ENCODE results near the gene KRTAP10-8. TPM values are rescaled to one million over a fixed set of nuclear protein-coding genes. Genes with fewer than 3 reads are reported as not detected.
"Not testable (repeated sequence)": the region's sequence is repeated elsewhere in the genome, so short reads cannot be mapped to it uniquely, and the experiment has no call there.

Gene KRTAP10-8
- total RNA-seq, 4 donors from 2014 or later = 4.6 TPM; not detected in 3

- DNase-seq (ENCODE audit: low spot score in 2 of 2) = peak in 1 of 2 donors; percentile 28
- H3K4me3 ChIP-seq (ENCODE audit: low read depth, poor library complexity, severe bottlenecking) = no peak overlapping the region
- intact Hi-C loops (cut with DNase I; ENCODE audit: low total_unique reads) = no loop called here
- TF ChIP-seq, protein P1, sequence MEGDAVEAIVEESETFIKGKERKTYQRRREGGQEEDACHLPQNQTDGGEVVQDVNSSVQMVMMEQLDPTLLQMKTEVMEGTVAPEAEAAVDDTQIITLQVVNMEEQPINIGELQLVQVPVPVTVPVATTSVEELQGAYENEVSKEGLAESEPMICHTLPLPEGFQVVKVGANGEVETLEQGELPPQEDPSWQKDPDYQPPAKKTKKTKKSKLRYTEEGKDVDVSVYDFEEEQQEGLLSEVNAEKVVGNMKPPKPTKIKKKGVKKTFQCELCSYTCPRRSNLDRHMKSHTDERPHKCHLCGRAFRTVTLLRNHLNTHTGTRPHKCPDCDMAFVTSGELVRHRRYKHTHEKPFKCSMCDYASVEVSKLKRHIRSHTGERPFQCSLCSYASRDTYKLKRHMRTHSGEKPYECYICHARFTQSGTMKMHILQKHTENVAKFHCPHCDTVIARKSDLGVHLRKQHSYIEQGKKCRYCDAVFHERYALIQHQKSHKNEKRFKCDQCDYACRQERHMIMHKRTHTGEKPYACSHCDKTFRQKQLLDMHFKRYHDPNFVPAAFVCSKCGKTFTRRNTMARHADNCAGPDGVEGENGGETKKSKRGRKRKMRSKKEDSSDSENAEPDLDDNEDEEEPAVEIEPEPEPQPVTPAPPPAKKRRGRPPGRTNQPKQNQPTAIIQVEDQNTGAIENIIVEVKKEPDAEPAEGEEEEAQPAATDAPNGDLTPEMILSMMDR (IDR thresholded peaks at IDR 0.05) = no peak
- TF ChIP-seq POLR2A (IDR thresholded peaks at IDR 0.05) = no peak
- WGBS, 2 donors = 82 to 84% methylated on average over 11 of the region's 11 CpGs
These were observed 13.8 kb upstream of the KRTAP10-8 start for GRCh38 chr21:44598061-44598460.

DNA sequence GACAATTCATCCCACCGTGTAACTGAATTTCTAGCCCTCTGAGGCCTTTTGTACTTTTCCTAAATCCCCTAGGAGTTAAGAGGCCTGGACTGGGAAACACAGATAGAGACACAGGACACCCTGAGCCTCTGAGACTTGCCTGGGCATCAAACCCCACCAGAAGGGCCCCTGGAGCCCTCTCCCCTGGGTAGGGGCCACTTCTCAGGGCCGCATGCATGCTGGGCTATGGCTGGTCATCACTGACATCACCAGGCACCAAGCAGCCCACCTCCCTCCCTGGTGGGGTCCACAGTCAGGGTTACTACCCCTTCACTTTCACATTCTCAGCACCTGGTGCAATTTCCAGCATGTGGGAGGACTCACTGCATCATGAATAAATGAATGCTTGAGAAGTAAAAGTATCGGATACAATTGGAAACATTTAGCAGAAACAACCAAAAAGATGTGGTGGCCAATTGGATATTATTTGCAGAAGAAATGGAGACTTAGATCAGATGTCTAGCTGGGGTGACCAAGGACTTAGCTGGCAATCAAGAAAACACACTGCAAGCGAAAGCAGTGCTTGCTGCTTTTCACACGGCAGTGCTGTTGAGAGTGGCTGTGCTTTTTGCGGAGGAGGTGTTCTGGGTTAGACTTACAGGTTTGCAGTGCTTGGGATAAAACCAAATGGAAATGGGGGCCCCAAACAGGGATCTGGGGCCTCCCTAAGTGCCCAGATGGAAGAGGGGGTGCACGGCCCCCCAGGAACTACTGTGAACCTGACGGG lies 12.4 kb upstream of the KRTAP10-8 start:
- 86 to 89% methylated on average over 8 of the region's 8 CpGs for WGBS, 2 donors
- intact Hi-C loops (cut with DNase I; ENCODE audit: low total_unique reads) = no loop called here
- peak in 1 of 2 donors; percentile 59 for DNase-seq (ENCODE audit: low spot score in 2 of 2)
- H3K4me3 ChIP-seq (ENCODE audit: low read depth, poor library complexity, severe bottlenecking) = no peak overlapping the region
- no peak for TF ChIP-seq POLR2A (IDR thresholded peaks at IDR 0.05)
- TF ChIP-seq, protein P1 (IDR thresholded peaks at IDR 0.05) = no peak

- WGBS, 2 donors = 67 to 83% methylated on average over 15 to 18 of the region's 23 CpGs
- H3K4me3 ChIP-seq (ENCODE audit: low read depth, poor library complexity, severe bottlenecking); intact Hi-C loops (cut with DNase I; ENCODE audit: low total_unique reads); DNase-seq (ENCODE audit: low spot score in 2 of 2): not testable (repeated sequence)
These were observed 11.5 kb upstream of the KRTAP10-8 start, which contains the start of gene KRTAP10-7 for GRCh38 chr21:44600118-44600978. Gene KRTAP10-7 (plus strand): TSS chr21:44600597. CDS start chr21:44600622, 25 bp downstream.

DNA sequence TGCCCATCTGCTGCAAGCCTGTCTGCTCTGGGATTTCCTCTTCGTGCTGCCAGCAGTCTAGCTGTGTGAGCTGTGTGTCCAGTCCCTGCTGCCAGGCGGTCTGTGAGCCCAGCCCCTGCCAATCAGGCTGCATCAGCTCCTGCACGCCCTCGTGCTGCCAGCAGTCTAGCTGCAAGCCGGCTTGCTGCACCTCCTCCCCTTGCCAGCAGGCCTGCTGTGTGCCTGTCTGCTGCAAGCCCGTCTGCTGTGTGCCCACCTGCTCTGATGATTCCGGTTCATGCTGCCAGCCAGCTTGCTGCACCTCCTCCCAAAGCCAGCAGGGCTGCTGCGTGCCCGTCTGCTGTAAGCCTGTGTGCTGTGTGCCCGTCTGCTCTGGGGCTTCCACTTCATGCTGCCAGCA lies 10.8 kb upstream of the KRTAP10-8 start:
- intact Hi-C loops (cut with DNase I; ENCODE audit: low total_unique reads); H3K4me3 ChIP-seq (ENCODE audit: low read depth, poor library complexity, severe bottlenecking); DNase-seq (ENCODE audit: low spot score in 2 of 2): not testable (repeated sequence)
- 57 to 67% methylated on average over 5 to 10 of the region's 10 CpGs for WGBS, 2 donors

DNA sequence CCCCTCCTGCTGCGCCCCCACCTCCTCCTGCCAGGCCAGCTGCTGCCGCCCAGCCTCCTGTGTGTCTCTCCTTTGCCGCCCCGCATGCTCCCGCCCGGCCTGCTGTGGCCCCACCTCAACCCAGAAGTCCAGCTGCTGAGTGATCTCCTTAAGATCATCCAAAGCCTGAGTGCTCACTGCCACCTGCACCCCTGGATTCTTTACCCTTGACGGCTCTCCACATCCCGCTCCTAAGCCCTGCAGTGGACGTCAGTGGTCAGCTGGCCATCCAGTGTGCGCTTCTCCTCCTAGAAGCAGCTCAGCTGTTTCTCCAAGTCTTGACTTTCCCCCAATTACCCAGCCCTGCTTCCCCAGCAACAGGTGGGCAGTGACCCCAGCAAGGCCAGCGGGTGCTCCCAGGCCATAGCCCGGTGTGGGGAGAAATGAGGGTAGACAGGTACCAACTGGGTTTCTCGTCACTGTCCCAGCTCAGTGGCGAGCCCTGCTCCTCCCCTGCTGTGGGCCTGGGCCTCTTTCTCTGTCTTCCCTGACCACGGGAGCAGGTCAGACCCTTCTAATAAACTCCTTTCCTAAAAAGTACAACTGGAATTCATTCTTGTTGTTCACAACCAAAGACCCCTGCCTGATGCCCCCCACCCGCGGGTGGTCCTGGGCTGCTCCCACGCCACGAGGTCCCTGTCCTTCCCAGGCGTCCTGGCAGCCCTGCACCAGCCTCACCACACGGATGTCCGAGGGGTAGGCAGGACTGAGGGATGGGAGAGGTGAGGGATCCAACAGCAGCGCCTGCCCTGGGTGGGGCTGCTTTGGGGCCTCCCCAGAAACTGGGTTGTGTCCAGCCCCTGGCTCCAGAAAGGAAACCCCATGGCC lies 10.1 kb upstream of the KRTAP10-8 start:
- WGBS, 2 donors = 74 to 82% methylated on average over 22 to 23 of the region's 23 CpGs
- H3K4me3 ChIP-seq (ENCODE audit: low read depth, poor library complexity, severe bottlenecking) = no peak overlapping the region
- intact Hi-C loops (cut with DNase I; ENCODE audit: low total_unique reads) = no loop called here
- peak in 1 of 2 donors; percentile 68 for DNase-seq (ENCODE audit: low spot score in 2 of 2)
- TF ChIP-seq, protein P1 (IDR thresholded peaks at IDR 0.05) = no peak
- TF ChIP-seq POLR2A (IDR thresholded peaks at IDR 0.05) = no peak

DNA sequence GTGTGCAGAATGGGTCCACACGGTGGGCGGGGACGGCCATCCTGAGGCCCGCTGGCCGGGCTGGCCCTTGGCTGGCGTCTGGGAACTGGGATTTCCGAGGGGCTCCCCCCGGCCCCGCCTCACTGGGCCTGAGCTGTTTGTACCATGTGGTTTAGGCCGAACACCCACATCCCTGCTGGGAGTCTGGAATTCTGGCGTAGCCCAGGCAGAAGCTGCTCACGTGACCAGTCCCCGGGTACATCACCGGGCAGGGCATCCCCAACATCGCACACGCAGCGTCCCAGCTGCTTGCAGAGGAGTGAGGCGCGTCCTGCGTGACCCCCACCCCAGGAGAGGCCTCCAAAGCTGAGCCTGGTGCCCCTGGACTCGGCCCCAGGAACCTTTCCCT lies 9.4 kb upstream of the KRTAP10-8 start:
- TF ChIP-seq POLR2A (IDR thresholded peaks at IDR 0.05) = no peak
- intact Hi-C loops (cut with DNase I; ENCODE audit: low total_unique reads) = no loop called here
- WGBS, 2 donors = 74 to 84% methylated on average over 17 to 20 of the region's 21 CpGs
- H3K4me3 ChIP-seq (ENCODE audit: low read depth, poor library complexity, severe bottlenecking) = no peak overlapping the region
- DNase-seq (ENCODE audit: low spot score in 2 of 2) = no peak

Measured in lower leg skin (tissue), 4 donors.